HCT116 (cell line): Measurements from ENCODE around the gene ABHD14A. TPM values are rescaled to one million over a fixed set of nuclear protein-coding genes. Genes with fewer than 3 reads are reported as not detected.
A peak's percentile ranks its signal among the peaks of the same experiment; 100 is the strongest.

ENCODE experiments used
- ATAC-seq: fragments of 200-7000 bp; cut with Tn5 transposase; 2 replicates; pipeline ENCODE4 v1.9.1; 2020; ENCODE audit warnings: mild to moderate bottlenecking, moderate library complexity
- BruUV-seq: library from RNA; stranded (reverse); fragments of 400-500 nt; replicated peaks from 2 replicates; lab custom pipeline; 2021; lab: Mats Ljungman, UMichigan
- CTCF ChIA-PET: fragments of 300-600 bp; sonication (Branson Sonifier 250); formaldehyde crosslinking; loops from one replicate; lab custom pipeline; 2021; ENCODE audit warnings: antibody characterized with exemption; lab: Charles Lee
- POLR2A ChIA-PET: fragments of 300-600, 350-600 bp; sonication (Branson Sonifier 250); formaldehyde crosslinking; loops from one replicate; lab custom pipeline; 2021; ENCODE audit warnings: antibody characterized with exemption; lab: Charles Lee
- RAD21 ChIA-PET, 2 experiments: fragments of 300-600 bp; sonication (Branson Sonifier 250); formaldehyde crosslinking; loops; one replicate each; lab custom pipeline; 2023; ENCODE audit warnings: low total read pairs in 2 of 2; ENCODE audit not compliant: uncharacterized antibody in 2 of 2, unreplicated experiment in 2 of 2, low non-redundant PET in 1 of 2; lab: Charles Lee
- DNase-seq: peaks from one replicate; pipeline ENCODE4 v3.0.0-alpha.2; 2010; ENCODE audit warnings: low read depth, low spot score
- H2AFZ ChIP-seq: fragments of 200-600 bp; shearing (Covaris generic), sonication (generic); 2 replicates; pipeline ENCODE4 v1.6.1; 2017; ENCODE audit warnings: low read depth, mixed run types, mixed read lengths, antibody characterized with exemption, low read length; ENCODE audit not compliant: poor library complexity, severe bottlenecking
- H3K27ac ChIP-seq: 2 replicates; pipeline ENCODE4 v1.5.1; 2012; ENCODE audit warnings: low read depth, low read length
- H3K27me3 ChIP-seq: fragments of 200-600 bp; sonication (generic); 2 replicates; pipeline ENCODE4 v1.6.1; 2016; ENCODE audit warnings: mixed run types, low read length, mixed read lengths; ENCODE audit not compliant: insufficient read depth
- H3K36me3 ChIP-seq, 2 experiments: fragments of 200-500 bp in 1 of 2; fragments of 200-600 bp in 1 of 2; sonication (Bioruptor generic) in 1 of 2; sonication (generic) in 1 of 2; 2 replicates each; pipeline versions ENCODE4 v1.5.1 to v1.6.1; 2014 to 2016; ENCODE audit warnings: low read length in 2 of 2, inconsistent platforms in 1 of 2, mixed read lengths in 1 of 2, mixed run types in 1 of 2; ENCODE audit not compliant: insufficient read depth in 2 of 2, control insufficient read depth in 1 of 2
- H3K4me1 ChIP-seq, 2 experiments: fragments of 200-600 bp in 1 of 2; sonication (generic) in 1 of 2; 2 replicates each; pipeline versions ENCODE4 v1.5.1 to v1.6.1; 2012 to 2017; ENCODE audit warnings: low read length in 2 of 2, inconsistent platforms in 1 of 2, mild to moderate bottlenecking in 1 of 2, mixed read lengths in 1 of 2, mixed run types in 1 of 2, moderate library complexity in 1 of 2; ENCODE audit not compliant: insufficient read depth in 2 of 2, control insufficient read depth in 1 of 2
- H3K4me2 ChIP-seq: fragments of 200-600 bp; sonication (generic); 2 replicates; pipeline ENCODE4 v1.6.1; 2017; ENCODE audit warnings: mixed run types, low read length, mixed read lengths
- H3K4me3 ChIP-seq, 2 experiments: fragments of 200-600 bp in 1 of 2; sonication (generic) in 1 of 2; replicated peaks in 1 of 2; 2 replicates each; pipeline ENCODE4 v1.5.1; 2011 to 2016; ENCODE audit warnings: low read length in 2 of 2, control low read depth in 1 of 2, low read depth in 1 of 2, mild to moderate bottlenecking in 1 of 2, mixed read lengths in 1 of 2, mixed run types in 1 of 2
- H3K79me2 ChIP-seq: fragments of 200-600 bp; sonication (generic); 2 replicates; pipeline ENCODE4 v1.6.1; 2017; ENCODE audit warnings: mild to moderate bottlenecking, mixed run types, low read length, moderate library complexity, mixed read lengths; ENCODE audit not compliant: insufficient read depth
- H3K9ac ChIP-seq: fragments of 200-600 bp; sonication (generic); 2 replicates; pipeline ENCODE4 v1.6.1; 2016; ENCODE audit warnings: low read length, mixed read lengths
- H3K9me2 ChIP-seq: fragments of 200-600 bp; sonication (generic), shearing (Covaris generic); 2 replicates; pipeline ENCODE4 v1.6.1; 2017; ENCODE audit warnings: mixed run types, mild to moderate bottlenecking, moderate library complexity; ENCODE audit not compliant: insufficient read depth
- H3K9me3 ChIP-seq, 2 experiments: fragments of 200-500 bp in 1 of 2; fragments of 200-600 bp in 1 of 2; sonication (Bioruptor generic) in 1 of 2; sonication (generic) in 1 of 2; 2 replicates each; pipeline ENCODE4 v1.6.1; 2014 to 2017; ENCODE audit warnings: low read length in 2 of 2, mixed read lengths in 2 of 2, inconsistent platforms in 1 of 2, low read depth in 1 of 2, mild to moderate bottlenecking in 1 of 2, mixed run types in 1 of 2, moderate library complexity in 1 of 2; ENCODE audit not compliant: control insufficient read depth in 1 of 2, insufficient read depth in 1 of 2
- H4K20me1 ChIP-seq: fragments of 200-600 bp; sonication (generic), shearing (Covaris generic); 2 replicates; pipeline ENCODE4 v1.6.1; 2017; ENCODE audit warnings: mixed run types, mild to moderate bottlenecking, moderate library complexity; ENCODE audit not compliant: insufficient read depth
- CBX3 ChIP-seq: IDR thresholded peaks from 2 replicates; pipeline ENCODE4 v1.6.1; 2012; ENCODE audit warnings: low read depth
- CEBPB ChIP-seq: IDR thresholded peaks from 2 replicates; pipeline ENCODE4 v1.6.1; 2012; ENCODE audit warnings: low read depth
- EZH2 ChIP-seq: fragments of 200-600 bp; sonication (generic); IDR thresholded peaks from 2 replicates; pipeline ENCODE4 v1.6.1; 2017; ENCODE audit warnings: antibody characterized with exemption, mixed run types
- FOSL1 ChIP-seq: IDR thresholded peaks from 2 replicates; pipeline ENCODE4 v1.6.1; 2012; ENCODE audit warnings: low read depth
- JUND ChIP-seq: IDR thresholded peaks from 2 replicates; pipeline ENCODE4 v1.6.1; 2012
- POLR2A ChIP-seq: IDR thresholded peaks from 2 replicates; pipeline ENCODE4 v1.7.0; 2011; ENCODE audit warnings: borderline replicate concordance; ENCODE audit not compliant: insufficient read depth, insufficient read length; ENCODE audit errors: extremely low read depth
- POLR2AphosphoS5 ChIP-seq: IDR thresholded peaks from 2 replicates; pipeline ENCODE4 v1.6.1; 2011; ENCODE audit warnings: mild to moderate bottlenecking, low read depth, low read length, moderate library complexity
- RAD21 ChIP-seq: IDR thresholded peaks from 2 replicates; pipeline ENCODE4 v1.6.1; 2012; ENCODE audit warnings: low read depth, mild to moderate bottlenecking
- SRF ChIP-seq: IDR thresholded peaks from 2 replicates; pipeline ENCODE4 v1.6.1; 2012; ENCODE audit warnings: low read depth
- TCF7L2 ChIP-seq: IDR thresholded peaks from 2 replicates; pipeline ENCODE4 v1.7.0; 2011; ENCODE audit warnings: borderline replicate concordance, inconsistent platforms; ENCODE audit not compliant: insufficient read depth, insufficient read length; ENCODE audit errors: extremely low read depth
- ZFX ChIP-seq: fragments of 450-650 bp; IDR thresholded peaks from 2 replicates; pipeline ENCODE4 v1.6.1; 2017
- intact Hi-C: fragments of 100-400 bp; cut with micrococcal nuclease; formaldehyde crosslinking; loops from 2 replicates; pipeline ENCODE4 v1.10.0; 2022
- total RNA-seq: library from RNA; stranded (reverse); gene quantifications from one replicate; pipeline ENCODE4 v1.2.1, GENCODE V29; 2021; ENCODE audit not compliant: unreplicated experiment
- TF ChIP-seq, protein P1 (sequence below): IDR thresholded peaks from 2 replicates; pipeline ENCODE4 v1.6.1; 2012
- TF ChIP-seq, protein P2 (sequence below): IDR thresholded peaks from 2 replicates; pipeline ENCODE4 v1.6.1; 2012
- TF ChIP-seq, protein P3 (sequence below): IDR thresholded peaks from 2 replicates; pipeline ENCODE4 v1.6.1; 2011; ENCODE audit warnings: mild to moderate bottlenecking, low read length, moderate library complexity; ENCODE audit not compliant: insufficient replicate concordance; ENCODE audit errors: extremely low read depth

Gene ABHD14A
- total RNA-seq, 1 experiment from 2014 or later = 11.6 TPM

DNA sequence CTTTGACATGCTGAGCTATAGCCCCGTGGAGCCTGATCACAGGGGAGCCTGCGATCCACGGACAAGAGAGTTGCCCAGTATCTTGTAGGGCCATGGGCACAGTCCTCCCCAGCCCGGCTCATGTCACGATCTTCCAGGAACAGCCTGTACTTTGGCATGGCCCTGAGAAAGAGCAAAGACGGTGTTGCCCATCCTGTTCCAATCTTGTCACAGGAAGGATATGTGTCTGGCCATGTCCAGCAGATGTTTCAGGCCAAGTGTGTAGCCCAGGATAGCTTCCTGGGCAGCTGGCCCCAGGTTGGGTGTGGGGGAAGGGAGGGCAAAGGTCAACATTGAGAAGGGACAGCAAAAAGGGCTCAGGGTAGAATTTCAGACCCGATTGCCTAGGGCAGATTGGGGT is 37.8 kb downstream of the ABHD14A start:
- H3K9me3 ChIP-seq = no peaks in the 10 kb centered on the region
- H4K20me1 ChIP-seq = no peaks in the 10 kb centered on the region
- no peaks in the 10 kb centered on the region for H3K79me2 ChIP-seq
- ChIA-PET POLR2A (interaction anchor here (2.4 kb wide), 1 partner anchor 17 kb away, joined by 11 read pairs; the partner anchor contains the start of gene RPL29), CTCF (interaction anchor here (1.9 kb wide), 1 partner anchor 41 kb away, joined by 10 read pairs; no protein-coding TSS in a partner anchor), RAD21 (no interaction called here)
- H3K27me3 ChIP-seq = no peaks in the 10 kb centered on the region
- no TSS peak for BruUV-seq
- TF ChIP-seq EZH2 (no peak), POLR2A (no peak)
- no peak for DNase-seq
- no peak overlapping the region for H3K9ac ChIP-seq
- intact Hi-C loops = no loop called here
- no peak overlapping the region for H3K4me3 ChIP-seq
- H2AFZ ChIP-seq = no peak overlapping the region
- no peak for ATAC-seq
- no peaks in the 10 kb centered on the region for H3K36me3 ChIP-seq
- peaks cover 0 to 6% of the 10 kb centered on the region in 2 experiments; a peak in 1 of 4 replicates for H3K4me1 ChIP-seq
- no peak overlapping the region for H3K4me2 ChIP-seq
- no peak overlapping the region for H3K27ac ChIP-seq
- H3K9me2 ChIP-seq = no peaks in the 10 kb centered on the region

DNA sequence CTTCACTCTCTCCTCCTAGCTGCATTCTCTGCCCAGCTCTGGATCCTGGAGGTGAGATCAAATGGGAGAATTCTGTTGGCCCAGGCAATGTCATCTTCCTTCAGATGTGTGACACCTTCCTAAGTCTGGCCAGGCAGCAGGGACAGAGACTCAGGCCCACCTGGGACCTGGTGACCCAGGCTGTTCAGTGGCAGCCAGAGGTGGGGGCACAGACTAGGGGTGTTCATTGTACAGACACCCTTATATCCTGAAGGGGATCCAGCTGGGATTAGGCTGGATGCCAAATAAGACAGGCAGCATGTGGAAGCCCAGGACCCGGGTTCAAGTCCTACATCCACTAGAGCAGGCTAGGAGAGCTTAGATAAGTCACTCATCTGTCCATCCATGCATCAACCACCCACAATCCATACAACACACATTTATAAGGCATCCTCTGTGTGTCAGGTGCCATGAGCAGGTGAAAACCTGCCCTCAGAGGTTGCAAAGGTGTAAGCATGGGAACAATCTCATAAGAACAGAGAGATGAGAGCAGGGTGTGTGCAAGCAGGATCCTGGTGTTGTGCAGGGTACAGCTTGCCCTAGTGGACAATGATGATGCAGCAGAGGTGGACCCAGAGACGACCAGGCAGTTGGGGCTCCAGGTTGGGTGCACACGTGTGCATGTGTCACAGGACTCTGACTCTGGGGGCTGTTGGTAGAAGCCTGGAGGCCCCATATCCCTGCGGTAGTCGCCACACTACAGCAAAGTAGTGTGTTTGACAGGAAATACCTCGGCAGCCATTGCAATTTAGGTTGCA is 39.1 kb downstream of the ABHD14A start:
- H3K36me3 ChIP-seq = no peaks in the 10 kb centered on the region
- TF ChIP-seq CEBPB = no peak
- no peak for TF ChIP-seq TCF7L2
- TF ChIP-seq, protein P1, sequence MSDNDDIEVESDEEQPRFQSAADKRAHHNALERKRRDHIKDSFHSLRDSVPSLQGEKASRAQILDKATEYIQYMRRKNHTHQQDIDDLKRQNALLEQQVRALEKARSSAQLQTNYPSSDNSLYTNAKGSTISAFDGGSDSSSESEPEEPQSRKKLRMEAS = no peak
- no peak for TF ChIP-seq POLR2AphosphoS5
- TF ChIP-seq CBX3 = no peak
- TF ChIP-seq FOSL1 = no peak
- TF ChIP-seq EZH2 = no peak
- TF ChIP-seq RAD21 = no peak
- no peak for TF ChIP-seq SRF
- TF ChIP-seq, protein P2, sequence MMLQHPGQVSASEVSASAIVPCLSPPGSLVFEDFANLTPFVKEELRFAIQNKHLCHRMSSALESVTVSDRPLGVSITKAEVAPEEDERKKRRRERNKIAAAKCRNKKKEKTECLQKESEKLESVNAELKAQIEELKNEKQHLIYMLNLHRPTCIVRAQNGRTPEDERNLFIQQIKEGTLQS = no peak
- TF ChIP-seq, protein P3, sequence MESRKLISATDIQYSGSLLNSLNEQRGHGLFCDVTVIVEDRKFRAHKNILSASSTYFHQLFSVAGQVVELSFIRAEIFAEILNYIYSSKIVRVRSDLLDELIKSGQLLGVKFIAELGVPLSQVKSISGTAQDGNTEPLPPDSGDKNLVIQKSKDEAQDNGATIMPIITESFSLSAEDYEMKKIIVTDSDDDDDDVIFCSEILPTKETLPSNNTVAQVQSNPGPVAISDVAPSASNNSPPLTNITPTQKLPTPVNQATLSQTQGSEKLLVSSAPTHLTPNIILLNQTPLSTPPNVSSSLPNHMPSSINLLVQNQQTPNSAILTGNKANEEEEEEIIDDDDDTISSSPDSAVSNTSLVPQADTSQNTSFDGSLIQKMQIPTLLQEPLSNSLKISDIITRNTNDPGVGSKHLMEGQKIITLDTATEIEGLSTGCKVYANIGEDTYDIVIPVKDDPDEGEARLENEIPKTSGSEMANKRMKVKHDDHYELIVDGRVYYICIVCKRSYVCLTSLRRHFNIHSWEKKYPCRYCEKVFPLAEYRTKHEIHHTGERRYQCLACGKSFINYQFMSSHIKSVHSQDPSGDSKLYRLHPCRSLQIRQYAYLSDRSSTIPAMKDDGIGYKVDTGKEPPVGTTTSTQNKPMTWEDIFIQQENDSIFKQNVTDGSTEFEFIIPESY = no peak
- no peak for TF ChIP-seq ZFX
- no peak for TF ChIP-seq JUND
- no peak overlapping the region for H3K4me3 ChIP-seq
- no peaks in the 10 kb centered on the region for H4K20me1 ChIP-seq
- DNase-seq = no peak
- RAD21 ChIA-PET = interaction anchor here in 1 of 2 experiments (0.5 kb wide), 1 partner anchor 325 kb away, joined by 3 read pairs; no protein-coding TSS in a partner anchor
- no peaks in the 10 kb centered on the region for H3K9me2 ChIP-seq
- peaks cover 0 to 6% of the 10 kb centered on the region in 2 experiments; a peak in 1 of 4 replicates for H3K4me1 ChIP-seq
- no peaks in the 10 kb centered on the region for H3K27me3 ChIP-seq
- H3K9ac ChIP-seq = no peak overlapping the region
- H3K79me2 ChIP-seq = no peaks in the 10 kb centered on the region
- CTCF ChIA-PET = interaction anchor here (0.9 to 1.5 kb wide), 3 partner anchors 9 to 31 kb away, joined by 3 to 4 read pairs (median 3); no protein-coding TSS in a partner anchor
- H2AFZ ChIP-seq = no peak overlapping the region
- BruUV-seq = no TSS peak
- no peak overlapping the region for H3K4me2 ChIP-seq
- POLR2A ChIA-PET = interaction anchor here (1.4 kb wide), 1 partner anchor 141 kb away, joined by 4 read pairs; no protein-coding TSS in a partner anchor
- peak; percentile 84 for ATAC-seq
- intact Hi-C loops = no loop called here
- H3K27ac ChIP-seq = no peak overlapping the region
- no peaks in the 10 kb centered on the region for H3K9me3 ChIP-seq
